SU-DHL-6 (cell line): ENCODE results near the gene ATL1.

Source experiments
- H2AFZ ChIP-seq: fragments of 200-600 bp; sonication (generic); 2 replicates; pipeline ENCODE4 v1.6.1; 2014; ENCODE audit warnings: low read depth, mild to moderate bottlenecking, moderate library complexity, mixed read lengths, antibody characterized with exemption, low read length; ENCODE audit not compliant: severe bottlenecking
- H3F3A ChIP-seq: fragments of 200-600 bp; shearing (Covaris generic); 2 replicates; pipeline ENCODE4 v1.6.0; 2016; ENCODE audit warnings: antibody characterized with exemption, mild to moderate bottlenecking; ENCODE audit not compliant: insufficient read depth
- H3K27ac ChIP-seq: fragments of 200-600 bp; sonication (generic); 2 replicates; pipeline ENCODE4 v1.5.1; 2016; ENCODE audit warnings: low read depth, mild to moderate bottlenecking, low read length, moderate library complexity, mixed read lengths
- H3K27me3 ChIP-seq: fragments of 200-600 bp; sonication (generic), shearing (Covaris generic); 2 replicates; pipeline ENCODE4 v1.6.0; 2014; ENCODE audit warnings: mild to moderate bottlenecking, low read length
- H3K36me3 ChIP-seq: fragments of 200-600 bp; sonication (generic); 2 replicates; pipeline ENCODE4 v1.6.1; 2014; ENCODE audit warnings: mild to moderate bottlenecking, low read length, mixed read lengths
- H3K4me2 ChIP-seq: fragments of 300-600, 200-600 bp; shearing (Covaris generic), sonication (generic); 2 replicates; pipeline ENCODE4 v1.6.0; 2014; ENCODE audit warnings: low read length, low read depth, mild to moderate bottlenecking; ENCODE audit not compliant: poor library complexity, severe bottlenecking
- H3K4me3 ChIP-seq: fragments of 200-600 bp; sonication (generic); 2 replicates; pipeline ENCODE4 v1.5.1; 2014; ENCODE audit warnings: antibody characterized with exemption, low read length, mild to moderate bottlenecking, mixed read lengths; ENCODE audit not compliant: insufficient read depth, poor library complexity, severe bottlenecking
- H3K79me2 ChIP-seq: fragments of 200-600 bp; sonication (generic); 2 replicates; pipeline ENCODE4 v1.6.1; 2014; ENCODE audit warnings: mild to moderate bottlenecking, low read length, moderate library complexity; ENCODE audit not compliant: insufficient read depth
- H3K9ac ChIP-seq: fragments of 200-600 bp; sonication (generic); 2 replicates; pipeline ENCODE4 v1.7.0; 2014; ENCODE audit warnings: mild to moderate bottlenecking, low read length
- H3K9me2 ChIP-seq: fragments of 200-600 bp; sonication (generic); replicated peaks from 2 replicates; pipeline ENCODE4 v1.6.1; 2014; ENCODE audit warnings: low read length; ENCODE audit not compliant: insufficient read depth
- H3K9me3 ChIP-seq: fragments of 200-600 bp; sonication (generic); 2 replicates; pipeline ENCODE4 v1.6.1; 2014; ENCODE audit warnings: low read length, mixed read lengths; ENCODE audit not compliant: insufficient read depth
- H4K20me1 ChIP-seq: fragments of 200-600 bp; sonication (generic); 2 replicates; pipeline ENCODE4 v1.6.1; 2014; ENCODE audit warnings: low read depth, mild to moderate bottlenecking, antibody characterized with exemption, low read length, moderate library complexity, mixed read lengths
- CTCF ChIP-seq: fragments of 200-600 bp; sonication (generic); IDR thresholded peaks from one replicate; pipeline ENCODE4 v1.5.1; 2017; ENCODE audit warnings: antibody characterized with exemption, mild to moderate bottlenecking, low read length, moderate library complexity; ENCODE audit not compliant: insufficient read depth, poor library complexity, severe bottlenecking
- EZH2phosphoT487 ChIP-seq: fragments of 200-600 bp; sonication (generic), shearing (Covaris generic); conservative IDR thresholded peaks from 2 replicates; pipeline ENCODE4 v1.6.1; 2018; ENCODE audit warnings: mild to moderate bottlenecking, antibody characterized with exemption, low read length, moderate library complexity, mixed read lengths

ATL1 gene

GRCh38 chr14:50616275-50616674, 56.3 kb downstream of the ATL1 start:
- TF ChIP-seq CTCF = no peak
- TF ChIP-seq EZH2phosphoT487 = no peak
- no peaks in the 10 kb centered on the region for H3K36me3 ChIP-seq
- H3K4me2 ChIP-seq = no peak overlapping the region
- H3K27me3 ChIP-seq = no peaks in the 10 kb centered on the region
- no peaks in the 10 kb centered on the region for H3K9me3 ChIP-seq
- H3K4me3 ChIP-seq = no peak overlapping the region
- no peaks in the 10 kb centered on the region for H3K79me2 ChIP-seq
- no peak overlapping the region for H2AFZ ChIP-seq
- no peaks in the 10 kb centered on the region for H3F3A ChIP-seq
- H3K9ac ChIP-seq = no peak overlapping the region
- H3K9me2 ChIP-seq = no peaks in the 10 kb centered on the region
- H4K20me1 ChIP-seq = no peaks in the 10 kb centered on the region
- H3K27ac ChIP-seq = no peak overlapping the region

GRCh38 chr14:50619569-50620141, 59.7 kb downstream of the ATL1 start:
- Histone ChIP-seq H3K9me3 (no peaks in the 10 kb centered on the region), H4K20me1 (no peaks in the 10 kb centered on the region), H3K4me3 (no peak overlapping the region), H3F3A (no peaks in the 10 kb centered on the region), H3K4me2 (no peak overlapping the region), H3K79me2 (no peaks in the 10 kb centered on the region), H3K27me3 (no peaks in the 10 kb centered on the region), H3K27ac (no peak overlapping the region), H3K9me2 (no peaks in the 10 kb centered on the region), H2AFZ (no peak overlapping the region), H3K36me3 (no peaks in the 10 kb centered on the region), H3K9ac (no peak overlapping the region)
- TF ChIP-seq CTCF = peak; percentile 66
- no peak for TF ChIP-seq EZH2phosphoT487

- Histone ChIP-seq H3K27me3 (no peaks in the 10 kb centered on the region), H3K4me2 (no peak overlapping the region), H4K20me1 (no peaks in the 10 kb centered on the region), H3K36me3 (no peaks in the 10 kb centered on the region), H3K4me3 (no peak overlapping the region), H3K27ac (no peak overlapping the region), H2AFZ (no peak overlapping the region), H3F3A (no peaks in the 10 kb centered on the region), H3K79me2 (no peaks in the 10 kb centered on the region), H3K9me2 (no peaks in the 10 kb centered on the region), H3K9ac (no peak overlapping the region), H3K9me3 (no peaks in the 10 kb centered on the region)
- TF ChIP-seq CTCF (no peak), EZH2phosphoT487 (no peak)
Measured at GRCh38 chr14:50620341-50620740, 60.4 kb downstream of the ATL1 start.

- Histone ChIP-seq H3K9ac (no peak overlapping the region), H2AFZ (no peak overlapping the region), H3F3A (no peaks in the 10 kb centered on the region), H4K20me1 (no peaks in the 10 kb centered on the region), H3K36me3 (no peaks in the 10 kb centered on the region), H3K27ac (no peak overlapping the region), H3K9me2 (no peaks in the 10 kb centered on the region), H3K9me3 (no peaks in the 10 kb centered on the region), H3K4me3 (no peak overlapping the region), H3K4me2 (no peak overlapping the region), H3K27me3 (no peaks in the 10 kb centered on the region), H3K79me2 (no peaks in the 10 kb centered on the region)
- no peak for TF ChIP-seq CTCF
- TF ChIP-seq EZH2phosphoT487 = no peak
Measured at GRCh38 chr14:50622978-50623377, 63.0 kb downstream of the ATL1 start.
